NCI-H2029 (cell line): ENCODE measurements around the gene COMMD7.
"Not testable (repeated sequence)": the region's sequence is repeated elsewhere in the genome, so short reads cannot be mapped to it uniquely, and the experiment has no call there.

Source experiments
- DNase-seq: peaks from one replicate; lab custom pipeline; 2025; lab: John Stamatoyannopoulos, UW

The COMMD7 gene

DNA sequence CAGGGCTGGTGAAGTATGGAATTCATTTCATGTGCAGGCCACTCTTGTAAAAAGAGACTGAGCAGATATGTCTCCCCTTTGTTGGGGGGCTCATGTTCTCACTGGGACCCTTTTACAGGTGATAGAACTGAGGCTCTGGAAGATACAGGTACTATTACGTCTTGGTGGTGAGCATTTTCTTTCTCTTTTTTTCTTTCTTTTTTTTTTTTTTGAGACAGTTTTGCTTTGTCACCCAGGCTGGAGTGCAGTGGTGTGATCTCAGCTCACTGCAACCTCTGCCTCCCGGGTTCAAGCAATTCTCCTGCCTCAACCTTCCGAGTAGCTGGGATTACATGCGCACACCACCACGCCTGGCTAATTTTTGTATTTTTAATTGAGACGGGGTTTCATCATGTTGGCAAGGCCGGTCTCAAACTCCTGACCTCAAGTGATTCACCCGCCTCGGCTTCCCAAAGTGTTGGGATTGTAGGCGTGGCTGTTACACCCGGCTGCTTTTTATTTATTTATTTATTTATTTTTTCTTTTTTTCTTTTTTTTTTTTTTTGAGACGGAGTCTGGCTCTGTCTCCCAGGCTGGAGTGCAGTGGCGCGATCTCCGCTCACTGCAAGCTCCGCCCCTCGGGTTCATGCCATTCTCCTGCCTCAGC, 22.1 kb upstream of the COMMD7 start:
- not testable (repeated sequence) for DNase-seq

DNA sequence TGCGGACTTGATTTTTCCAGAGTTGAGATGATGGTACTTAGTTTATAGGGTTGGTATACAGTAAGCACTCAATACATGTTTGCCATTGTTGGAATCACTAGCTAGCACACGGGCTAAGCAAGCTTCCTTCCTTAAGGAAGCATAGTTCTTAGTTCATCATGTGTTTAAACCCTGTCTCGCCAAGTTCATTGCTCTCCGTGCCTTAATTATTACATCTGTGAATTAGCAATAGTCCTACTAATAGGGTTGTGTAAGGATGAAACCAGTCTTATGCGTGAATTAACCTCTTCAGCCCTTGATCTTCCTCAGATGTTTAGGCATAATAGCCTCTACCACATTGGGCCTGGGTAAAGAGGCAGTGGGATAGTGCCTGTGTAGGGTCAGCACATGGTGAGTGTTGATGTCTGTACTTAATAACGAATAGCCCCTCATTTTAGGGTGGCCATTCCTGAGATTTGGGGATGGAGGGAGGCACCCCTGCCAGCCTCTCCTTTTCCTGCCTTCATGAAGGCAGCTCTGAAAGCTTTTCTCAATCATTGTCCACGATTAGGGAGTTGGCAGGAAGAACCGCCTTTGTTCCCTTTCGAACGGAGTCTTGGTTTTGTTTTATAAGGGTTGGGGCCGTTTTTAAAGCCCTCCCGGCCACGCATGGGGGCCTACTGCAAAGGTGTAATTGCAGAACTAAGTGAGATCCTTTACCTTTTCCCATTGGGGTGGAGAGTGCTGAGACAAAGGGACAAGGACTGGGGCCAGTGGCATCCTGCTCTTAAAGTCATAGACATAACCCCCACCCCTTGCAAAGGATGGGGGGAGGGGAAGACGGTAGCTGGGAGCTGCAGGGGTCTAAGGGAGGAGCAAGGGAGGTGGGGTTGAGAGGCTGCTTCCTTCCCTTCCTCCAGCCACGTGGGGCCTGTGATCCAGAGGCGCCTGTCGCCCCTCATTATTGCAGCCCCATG, 21.0 kb upstream of the COMMD7 start:
- no peak for DNase-seq

GRCh38 chr20:32763202-32764004, 20.1 kb upstream of the COMMD7 start:
- no peak for DNase-seq

DNA sequence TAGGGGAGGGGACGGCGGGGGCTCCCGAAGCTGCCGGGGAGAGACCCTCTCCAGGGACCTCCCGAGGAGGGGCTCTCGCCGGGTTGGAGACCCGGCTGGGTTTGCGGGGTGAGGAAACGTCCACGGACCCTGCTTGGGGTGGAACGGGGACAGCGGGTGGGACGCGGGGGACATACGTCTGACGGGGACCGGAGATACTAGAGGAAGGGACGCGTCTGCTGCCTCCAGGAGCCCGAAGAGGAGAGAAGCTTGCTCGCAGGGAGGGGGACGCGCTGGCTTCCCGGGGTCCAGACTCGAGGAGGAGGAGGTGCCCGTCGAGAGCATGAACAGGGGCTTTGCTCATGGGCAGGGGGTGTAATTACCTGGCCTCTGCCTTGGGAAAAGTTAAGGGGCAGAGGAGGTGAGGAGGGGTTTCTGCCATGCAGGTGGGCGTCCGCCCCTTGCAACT, 19.5 kb upstream of the COMMD7 start:
- DNase-seq, result no peak

- DNase-seq, result peak; percentile 84
Observed at GRCh38 chr20:32761831-32762753, 18.8 kb upstream of the COMMD7 start, which contains the start of gene DNMT3B. DNMT3B (plus strand) TSS chr20:32762385; CDS start chr20:32780324, 17,939 bp downstream.

DNA sequence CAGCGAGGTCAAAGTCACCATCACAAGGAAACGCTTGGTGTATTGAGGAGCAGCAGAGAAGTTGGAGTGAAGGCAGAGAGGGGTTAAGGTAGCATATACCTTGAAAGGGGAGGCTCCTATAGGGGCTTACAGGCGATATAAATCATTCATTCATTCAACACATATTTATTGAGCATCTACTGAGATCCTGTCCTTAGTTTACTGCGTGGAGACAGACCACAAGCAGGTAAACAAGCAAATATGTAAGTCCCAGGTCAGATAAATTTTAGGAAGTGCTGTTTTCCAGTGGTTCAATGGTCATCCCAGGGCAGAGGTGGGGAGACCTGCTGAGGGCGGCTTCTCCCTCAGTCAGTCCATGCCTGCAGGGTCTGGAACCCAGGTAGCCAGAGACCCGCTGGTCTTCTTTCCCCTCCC, 18.2 kb upstream of the COMMD7 start:
- DNase-seq, result no peak

DNA sequence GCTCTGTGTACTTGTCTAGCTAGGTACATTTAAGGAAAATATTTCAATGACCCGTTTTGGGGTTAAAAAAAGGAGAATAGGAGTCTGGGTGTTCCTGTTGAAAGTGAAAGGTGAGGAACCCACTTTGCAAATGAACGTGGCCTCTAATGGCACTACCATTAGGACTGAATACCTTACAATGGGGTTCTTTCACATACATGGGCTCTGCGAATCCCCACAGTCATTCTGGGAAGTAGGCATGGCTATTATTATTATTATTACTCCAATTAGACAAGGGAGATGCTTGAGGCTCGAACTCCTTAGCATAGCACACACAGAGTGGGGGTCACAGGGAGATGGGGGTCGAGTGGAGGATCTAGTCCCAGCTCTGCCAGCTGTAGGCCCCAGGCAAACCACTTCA, 12.9 kb upstream of the COMMD7 start:
- no peak for DNase-seq

DNA sequence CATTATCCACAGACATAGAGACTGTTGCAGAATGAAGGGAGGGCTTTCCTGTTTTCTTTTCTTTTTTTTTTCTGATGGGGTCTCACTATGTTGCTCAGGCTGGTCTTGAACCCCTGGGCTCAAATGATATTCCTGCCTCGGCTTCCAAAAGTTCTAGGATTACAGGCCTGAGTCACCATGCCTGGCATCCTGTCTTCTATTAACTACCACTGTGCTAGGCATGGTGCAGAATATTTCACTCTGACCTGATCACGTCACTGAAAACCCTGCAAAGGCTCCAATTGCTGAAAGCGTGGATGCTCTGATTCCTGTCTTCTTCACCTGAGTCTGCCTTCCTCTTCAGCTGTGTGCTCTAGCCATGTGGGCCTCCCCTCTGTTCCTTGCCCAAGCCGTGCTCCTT, 10.5 kb upstream of the COMMD7 start:
- DNase-seq, result no peak

- no peak for DNase-seq
Observed at GRCh38 chr20:32752458-32753250, 9.4 kb upstream of the COMMD7 start.

DNA sequence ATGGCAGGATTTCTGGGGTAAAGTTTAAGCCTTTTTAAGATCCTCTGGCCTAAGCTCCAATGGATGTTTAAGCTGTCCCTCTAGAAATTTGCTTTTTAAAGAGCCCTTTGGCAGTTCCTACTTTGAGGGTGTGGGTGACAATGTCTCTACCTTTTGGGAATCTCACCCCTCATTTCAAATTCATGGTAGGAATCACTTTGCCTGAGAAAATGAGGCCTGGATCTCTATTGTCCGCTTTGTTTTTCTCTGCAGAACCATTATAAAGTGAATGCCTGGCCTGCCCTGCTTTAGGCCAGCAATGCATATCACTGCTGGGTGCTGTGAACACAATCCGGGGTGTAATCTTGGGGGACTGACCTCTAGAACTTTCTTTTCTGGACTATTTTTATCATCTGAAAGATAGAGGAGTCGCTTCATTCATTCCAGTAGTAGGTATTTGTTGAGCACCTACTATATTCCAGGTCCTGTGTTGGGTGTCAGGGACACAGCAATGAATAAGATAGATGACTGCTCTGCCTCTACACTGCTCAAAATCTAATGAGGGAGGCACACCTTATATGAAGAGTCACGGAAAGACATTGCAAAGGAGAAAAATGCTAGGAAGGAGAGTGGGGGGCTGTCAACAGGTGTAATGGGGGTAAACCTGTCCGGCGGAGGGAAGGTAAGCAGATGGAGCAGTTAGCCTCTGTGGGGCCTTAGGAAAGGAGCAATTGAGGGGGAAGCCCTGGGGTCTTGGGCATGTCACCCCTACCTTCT, 8.6 kb upstream of the COMMD7 start:
- DNase-seq, result no peak

GRCh38 chr20:32751293-32751692, 8.0 kb upstream of the COMMD7 start:
- no peak for DNase-seq

GRCh38 chr20:32749914-32750637, 6.8 kb upstream of the COMMD7 start:
- no peak for DNase-seq

DNA sequence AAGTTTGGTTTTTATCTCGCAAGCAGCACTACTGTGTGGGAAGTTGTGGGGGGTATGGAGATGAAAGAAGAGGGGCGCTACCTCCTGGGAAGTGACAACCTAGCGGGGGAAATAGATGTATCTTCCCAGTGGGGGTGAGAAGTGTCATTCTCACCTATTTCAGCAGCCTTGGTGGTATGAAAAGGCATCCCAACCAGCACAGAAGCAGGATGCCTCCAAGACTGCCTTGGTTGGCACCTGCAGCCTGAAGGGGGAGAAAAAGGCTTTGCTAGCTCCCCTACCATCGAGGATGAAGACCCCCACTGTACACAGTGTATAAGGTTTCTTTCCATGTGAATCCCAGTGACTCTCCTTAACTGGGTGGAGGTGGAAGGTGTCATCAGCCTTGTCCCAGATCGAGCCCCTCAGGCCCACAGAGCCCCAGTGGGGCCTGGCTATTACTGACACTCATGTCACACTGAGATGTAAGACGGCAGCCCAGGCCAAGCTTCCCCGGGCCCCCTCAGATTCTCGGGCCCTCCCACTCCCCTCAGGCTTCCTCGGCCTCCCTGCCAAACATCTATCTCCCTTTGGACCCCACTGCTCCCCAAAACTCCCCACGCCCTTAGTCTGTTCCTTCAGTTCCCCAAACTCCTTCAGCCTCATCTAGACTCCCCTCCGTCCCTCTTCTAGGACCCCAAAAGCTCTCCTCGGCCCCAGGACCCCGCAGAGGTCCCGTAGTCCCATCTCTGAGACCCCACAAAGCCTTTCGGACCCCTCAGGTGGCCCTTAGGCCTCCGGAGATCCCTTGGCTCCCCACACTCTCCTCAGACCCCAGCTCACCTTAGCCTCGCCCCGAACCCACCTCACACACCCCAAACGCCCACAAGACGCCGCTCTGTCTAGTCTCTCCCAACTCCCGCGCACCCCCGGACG, 688 bp downstream of the COMMD7 start:
- DNase-seq, result no peak

- no peak for DNase-seq
Observed at GRCh38 chr20:32741151-32741550, 2.1 kb downstream of the COMMD7 start.

DNA sequence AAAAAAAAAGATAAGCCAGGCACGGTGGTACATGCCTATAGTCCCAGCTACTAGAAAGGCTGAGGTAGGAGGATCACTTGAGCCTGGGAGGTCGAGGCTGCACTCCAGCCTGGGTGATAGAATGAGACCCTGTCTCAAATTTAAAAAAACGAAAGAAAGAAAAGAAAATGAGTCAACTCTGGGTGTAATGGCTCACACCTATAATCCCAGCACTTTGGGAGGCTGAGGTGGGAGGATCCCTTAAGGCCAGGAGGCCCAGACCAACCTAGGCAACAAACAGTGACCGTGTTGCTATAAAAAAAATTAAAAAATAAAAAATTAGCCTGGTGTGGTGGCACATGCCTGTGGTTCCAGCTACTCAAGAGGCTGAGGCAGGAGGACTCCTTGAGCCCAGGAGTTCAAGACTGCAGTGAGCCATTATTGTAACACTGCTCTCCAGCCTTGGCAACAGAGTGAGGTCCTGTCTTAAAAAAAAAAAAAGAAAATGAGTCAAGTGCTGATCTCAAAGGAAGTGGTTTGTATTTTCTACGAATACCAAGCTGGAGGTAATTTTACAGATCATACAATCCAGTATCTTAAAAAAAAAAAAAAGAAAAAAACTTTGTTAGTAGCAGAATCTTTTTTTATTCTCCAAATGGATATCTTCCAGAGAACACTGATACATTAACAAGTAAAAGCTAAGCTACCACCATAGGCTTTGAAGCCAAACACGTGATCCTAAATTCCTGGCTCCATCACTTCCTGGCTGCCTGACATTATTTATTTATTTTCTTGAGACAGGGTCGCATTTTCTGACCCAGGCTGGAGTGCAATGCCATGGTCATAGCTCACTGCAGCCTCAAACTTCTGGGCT, 5.7 kb downstream of the COMMD7 start:
- no peak for DNase-seq

- DNase-seq, result no peak
Observed at GRCh38 chr20:32731882-32732266, 11.4 kb downstream of the COMMD7 start.

DNA sequence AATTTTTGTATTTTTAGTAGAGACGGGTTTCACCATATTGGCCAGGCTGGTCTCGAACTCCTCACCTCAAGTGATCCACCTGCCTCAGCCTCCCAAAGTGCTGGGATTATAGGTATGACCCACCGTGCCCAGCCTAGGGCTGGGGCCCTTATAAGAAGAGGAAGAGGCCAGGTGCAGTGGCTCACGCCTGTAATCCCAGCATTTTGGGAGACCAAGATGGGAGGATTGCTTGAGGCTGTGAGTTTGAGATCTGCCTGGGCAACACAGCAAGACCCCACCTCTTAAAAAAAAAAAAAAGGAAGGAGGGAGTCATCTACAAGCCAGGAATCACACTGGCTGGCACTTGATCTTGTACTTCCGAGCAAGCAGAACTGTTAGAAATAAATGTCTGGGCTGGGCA, 13.9 kb downstream of the COMMD7 start:
- not testable (repeated sequence) for DNase-seq
